ENCODE measurements around the gene ACTBL2. TPM values are rescaled to one million over a fixed set of nuclear protein-coding genes. Genes with fewer than 3 reads are reported as not detected.

ACTBL2 gene
- polyA plus RNA-seq, 1 of the 3 experiments (the other 2 are of a cell fraction) = 0.99 TPM

- TF ChIP-seq IRF3 (IDR thresholded peaks at IDR 0.05; ENCODE audit: low read depth, low read length) = no peak
- TF ChIP-seq PBX3 (IDR thresholded peaks at IDR 0.05) = peak; percentile 96
- peak; percentile 81 for TF ChIP-seq JUND (IDR thresholded peaks at IDR 0.05)
- TF ChIP-seq EZH2phosphoT487 (IDR thresholded peaks at IDR 0.05; ENCODE audit: borderline replicate concordance, low read depth) = no peak
- no peak for TF ChIP-seq RFX5 (IDR thresholded peaks at IDR 0.05; ENCODE audit: low read length)
- peak; percentile 82 for TF ChIP-seq MEF2A (IDR thresholded peaks at IDR 0.05; ENCODE audit: borderline replicate concordance, low read depth)
- TF ChIP-seq USF2 (IDR thresholded peaks at IDR 0.05; ENCODE audit: borderline replicate concordance, low read depth, low read length) = no peak
- TF ChIP-seq GATA2 (CRISPR knock-in tag; IDR thresholded peaks at IDR 0.05) = no peak
- TF ChIP-seq NRF1 (IDR thresholded peaks at IDR 0.05; ENCODE audit: low read depth, low read length) = no peak
- peak; percentile 33; the same call in 1 of the 2 replicates for TF ChIP-seq ZBTB33 (IDR thresholded peaks at IDR 0.05; ENCODE audit: borderline replicate concordance, low read depth)
- peak; percentile 35; the same call in 1 of the 2 replicates for TF ChIP-seq FOSL2 (IDR thresholded peaks at IDR 0.05; ENCODE audit: borderline replicate concordance, low read depth)
- TF ChIP-seq RAD21 (IDR thresholded peaks at IDR 0.05; ENCODE audit: low read length) = no peak
- TF ChIP-seq SIN3A (IDR thresholded peaks at IDR 0.05; ENCODE audit: borderline replicate concordance, low read depth, low read length) = peak; percentile 49; the same call in 1 of the 2 replicates
- TF ChIP-seq NFIC (IDR thresholded peaks at IDR 0.05; ENCODE audit: borderline replicate concordance) = peak; percentile 91
- peak; percentile 90; the same call in 1 of the 2 replicates for TF ChIP-seq RXRA (IDR thresholded peaks at IDR 0.05; ENCODE audit: borderline replicate concordance, low read depth)
- TF ChIP-seq CHD2 (IDR thresholded peaks at IDR 0.05; ENCODE audit: low read length, partially characterized antibody) = no peak
- peak; percentile 95 for TF ChIP-seq TCF12 (IDR thresholded peaks at IDR 0.05)
- TF ChIP-seq TEAD4 (IDR thresholded peaks at IDR 0.05; ENCODE audit: borderline replicate concordance, insufficient read depth) = peak; percentile 71; the same call in 1 of the 2 replicates
- no peak for TF ChIP-seq YY1 (IDR thresholded peaks at IDR 0.05; ENCODE audit: low read depth)
- no peak for TF ChIP-seq CTCF (IDR thresholded peaks at IDR 0.05)
- TF ChIP-seq FOXM1 (IDR thresholded peaks at IDR 0.05; ENCODE audit: low read depth) = peak; percentile 90
- TF ChIP-seq USF1 (IDR thresholded peaks at IDR 0.05; ENCODE audit: borderline replicate concordance, low read depth) = no peak
Measured at GRCh38 chr5:57503433-57503832, 20.8 kb upstream of the ACTBL2 start (continued).
